ENCODE results near the gene GALR2. TPM values are rescaled to one million over a fixed set of nuclear protein-coding genes. Genes with fewer than 3 reads are reported as not detected.
"Not testable (repeated sequence)": the region's sequence is repeated elsewhere in the genome, so short reads cannot be mapped to it uniquely, and the experiment has no call there.

GALR2 gene
- total and polyA plus RNA-seq, 9 of the 15 experiments (the other 6 are each of a cell fraction or from before 2014, with no cell fraction given): 0.34 TPM; not detected in 8

GRCh38 chr17:76042868-76043267, 31.7 kb upstream of the GALR2 start:
- H3K36me3 ChIP-seq (ENCODE audit: control insufficient read depth, insufficient read depth, low read length): peaks cover 94% of the 10 kb centered on the region
- H3K9me3 ChIP-seq (replicated peaks; ENCODE audit: control insufficient read depth, insufficient read depth, low read depth, low read length); H3K27ac ChIP-seq (ENCODE audit: extremely low read depth, low read depth, low read length); H3K9me1 ChIP-seq (ENCODE audit: control insufficient read depth, insufficient read depth, low read length); H3K4me1 ChIP-seq (replicated peaks in 1 of 2; ENCODE audit: control insufficient read depth in 2 of 2, insufficient read depth in 2 of 2, low read length in 2 of 2); DNase-seq (ENCODE audit: extremely low read depth in 1 of 4, low spot score in 3 of 4); H4K20me1 ChIP-seq (replicated peaks; ENCODE audit: control insufficient read depth, insufficient read depth, low read length); H3K9ac ChIP-seq (ENCODE audit: insufficient read depth in 1 of 2, low read depth in 2 of 2, low read length in 2 of 2); ATAC-seq; FAIRE-seq; BruUV-seq (replicated peaks); H3K4me3 ChIP-seq; H3K27me3 ChIP-seq (ENCODE audit: control insufficient read depth in 2 of 2, insufficient read depth in 2 of 2, low read length in 2 of 2); H3K4me2 ChIP-seq (ENCODE audit: insufficient read depth, low read length); H2AFZ ChIP-seq (ENCODE audit: low read depth, low read length); H3K79me2 ChIP-seq (ENCODE audit: control insufficient read depth, insufficient read depth, low read length); intact Hi-C loops (cut with micrococcal nuclease); in situ Hi-C loops (cut with MboI): not testable (repeated sequence)
- ChIA-PET CTCF (ENCODE audit: low intra/inter-chr PET ratio) (interaction anchor here (0.7 kb wide), 1 partner anchor 81 kb away, joined by 5 read pairs; no protein-coding TSS in a partner anchor), POLR2A (interaction anchor here (0.6 to 2.0 kb wide), 2 partner anchors 12 to 27 kb away, joined by 3 to 9 read pairs; no protein-coding TSS in a partner anchor)
- peak; percentile 14; the same call in 1 of the 2 replicates for TF ChIP-seq SUPT5H (IDR thresholded peaks at IDR 0.05)
- TF ChIP-seq ZNF121 (CRISPR knock-in tag; conservative IDR thresholded peaks at IDR 0.05): 0 out of 2 replicates have a peak, but pooled peaks have one; percentile 26
- WGBS (ENCODE audit: insufficient coverage, low coverage, missing lambda C conversion rate): 96% methylated on average over 3 of the region's 3 CpGs

GRCh38 chr17:76044475-76045007, 30.0 kb upstream of the GALR2 start:
- FAIRE-seq; H3K27ac ChIP-seq (ENCODE audit: extremely low read depth, low read depth, low read length); in situ Hi-C loops (cut with MboI); H3K4me1 ChIP-seq (replicated peaks in 1 of 2; ENCODE audit: control insufficient read depth in 2 of 2, insufficient read depth in 2 of 2, low read length in 2 of 2); H3K9me3 ChIP-seq (replicated peaks; ENCODE audit: control insufficient read depth, insufficient read depth, low read depth, low read length); H3K9ac ChIP-seq (ENCODE audit: insufficient read depth in 1 of 2, low read depth in 2 of 2, low read length in 2 of 2); intact Hi-C loops (cut with micrococcal nuclease); H3K4me3 ChIP-seq; H4K20me1 ChIP-seq (replicated peaks; ENCODE audit: control insufficient read depth, insufficient read depth, low read length); BruUV-seq (replicated peaks); H3K79me2 ChIP-seq (ENCODE audit: control insufficient read depth, insufficient read depth, low read length); CTCF ChIA-PET (ENCODE audit: low intra/inter-chr PET ratio); H3K4me2 ChIP-seq (ENCODE audit: insufficient read depth, low read length); DNase-seq (ENCODE audit: extremely low read depth in 1 of 4, low spot score in 3 of 4); POLR2A ChIA-PET; H3K9me1 ChIP-seq (ENCODE audit: control insufficient read depth, insufficient read depth, low read length); ATAC-seq; H2AFZ ChIP-seq (ENCODE audit: low read depth, low read length); H3K27me3 ChIP-seq (ENCODE audit: control insufficient read depth in 2 of 2, insufficient read depth in 2 of 2, low read length in 2 of 2): not testable (repeated sequence)
- H3K36me3 ChIP-seq (ENCODE audit: control insufficient read depth, insufficient read depth, low read length): peaks cover 94% of the 10 kb centered on the region
- 91% methylated on average over 5 of the region's 11 CpGs for WGBS (ENCODE audit: insufficient coverage, low coverage, missing lambda C conversion rate)
- TF ChIP-seq NFIC (IDR thresholded peaks at IDR 0.05): peak; percentile 94
- TF ChIP-seq NFIX (CRISPR knock-in tag; IDR thresholded peaks at IDR 0.05; ENCODE audit: low read depth): peak; percentile 70

Measured in K562 (cell line).